Measurements from ENCODE around the gene NCOA7. TPM values are rescaled to one million over a fixed set of nuclear protein-coding genes. Genes with fewer than 3 reads are reported as not detected.
A peak's percentile ranks its signal among the peaks of the same experiment; 100 is the strongest.

NCOA7 gene
- total RNA-seq, 2 donors from 2014 or later = 26.5 to 30.0 TPM

DNA sequence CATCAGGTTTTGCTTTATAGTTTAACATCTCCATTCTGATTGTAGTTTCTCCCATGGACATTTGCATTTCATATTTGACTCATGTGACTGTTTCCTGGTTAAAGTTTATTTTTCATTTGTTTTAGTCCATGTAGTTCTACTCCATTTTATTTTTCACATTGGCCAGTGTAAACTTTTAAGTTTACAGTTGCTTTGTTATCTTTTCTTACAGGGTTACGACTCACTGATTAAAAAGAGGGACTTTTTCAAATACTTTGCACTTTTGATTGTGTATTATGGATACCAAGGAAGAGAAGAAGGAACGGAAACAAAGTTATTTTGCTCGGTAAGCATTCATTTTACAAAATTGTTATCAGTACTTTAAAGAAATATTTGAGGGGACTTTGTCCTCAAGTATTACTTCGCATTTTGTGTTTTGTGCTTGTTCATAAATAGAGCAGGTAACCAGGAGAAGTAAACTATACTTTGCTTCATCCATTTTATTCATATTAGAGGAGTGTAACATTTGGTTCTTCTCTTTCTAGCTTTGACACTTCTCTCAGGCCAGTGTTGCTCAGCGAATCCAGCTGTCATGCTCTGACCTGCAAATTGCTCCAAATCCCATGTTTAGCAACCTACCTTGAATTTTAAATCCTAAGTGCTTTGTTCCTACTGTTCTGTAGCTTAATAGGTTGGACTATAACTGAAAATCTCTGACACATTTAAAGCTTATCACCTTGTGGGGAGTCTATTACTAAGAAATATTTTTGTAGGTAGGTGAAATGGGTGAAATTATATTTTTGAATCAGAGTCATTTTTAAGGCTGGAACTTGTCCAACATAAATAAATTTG, 24.5 kb downstream of the NCOA7 start:
- H3K27ac ChIP-seq = peak overlapping the region; percentile 2 to 70 (median 64)
- H3K9me3 ChIP-seq = no peaks in the 10 kb centered on the region
- DNase-seq (no peak), ATAC-seq (peak; percentile 41)
- WGBS, 2 donors = 14 to 17% methylated on average over 5 of the region's 5 CpGs
- intact Hi-C loops (cut with DNase I) = no loop called here
- no peaks in the 10 kb centered on the region for H3K36me3 ChIP-seq (replicated peaks in 1 of 2; ENCODE audit: insufficient read depth in 1 of 2, low read depth in 2 of 2)
- TF ChIP-seq, protein P1, sequence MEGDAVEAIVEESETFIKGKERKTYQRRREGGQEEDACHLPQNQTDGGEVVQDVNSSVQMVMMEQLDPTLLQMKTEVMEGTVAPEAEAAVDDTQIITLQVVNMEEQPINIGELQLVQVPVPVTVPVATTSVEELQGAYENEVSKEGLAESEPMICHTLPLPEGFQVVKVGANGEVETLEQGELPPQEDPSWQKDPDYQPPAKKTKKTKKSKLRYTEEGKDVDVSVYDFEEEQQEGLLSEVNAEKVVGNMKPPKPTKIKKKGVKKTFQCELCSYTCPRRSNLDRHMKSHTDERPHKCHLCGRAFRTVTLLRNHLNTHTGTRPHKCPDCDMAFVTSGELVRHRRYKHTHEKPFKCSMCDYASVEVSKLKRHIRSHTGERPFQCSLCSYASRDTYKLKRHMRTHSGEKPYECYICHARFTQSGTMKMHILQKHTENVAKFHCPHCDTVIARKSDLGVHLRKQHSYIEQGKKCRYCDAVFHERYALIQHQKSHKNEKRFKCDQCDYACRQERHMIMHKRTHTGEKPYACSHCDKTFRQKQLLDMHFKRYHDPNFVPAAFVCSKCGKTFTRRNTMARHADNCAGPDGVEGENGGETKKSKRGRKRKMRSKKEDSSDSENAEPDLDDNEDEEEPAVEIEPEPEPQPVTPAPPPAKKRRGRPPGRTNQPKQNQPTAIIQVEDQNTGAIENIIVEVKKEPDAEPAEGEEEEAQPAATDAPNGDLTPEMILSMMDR (IDR thresholded peaks at IDR 0.05) = no peak
- TF ChIP-seq POLR2A (IDR thresholded peaks at IDR 0.05) = no peak
- no peaks in the 10 kb centered on the region for H3K27me3 ChIP-seq
- peaks cover 75% of the 10 kb centered on the region for H3K4me1 ChIP-seq
- H3K4me3 ChIP-seq = no peak overlapping the region

DNA sequence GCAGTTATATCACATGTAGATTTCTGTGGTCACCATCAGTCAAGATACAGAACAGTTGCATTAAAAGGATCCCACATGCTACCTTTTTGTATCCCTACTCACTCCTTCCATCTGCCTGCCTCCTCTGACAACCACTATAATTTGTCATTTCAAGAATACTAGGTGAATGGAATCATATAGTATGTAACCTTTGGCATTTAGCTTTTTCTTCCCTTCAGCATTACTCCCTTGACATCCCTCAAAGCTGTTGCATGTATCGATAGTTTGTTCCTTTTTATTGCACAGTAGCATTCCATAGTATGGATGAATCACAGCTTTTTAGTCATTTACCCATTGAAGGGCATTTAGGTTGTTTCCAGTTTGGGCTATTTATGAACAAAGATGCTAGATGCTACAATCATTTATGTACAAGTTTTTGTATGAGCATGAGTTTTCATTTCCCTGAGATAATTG, 26.1 kb downstream of the NCOA7 start:
- Histone ChIP-seq H3K36me3 (replicated peaks in 1 of 2; ENCODE audit: insufficient read depth in 1 of 2, low read depth in 2 of 2) (no peaks in the 10 kb centered on the region), H3K4me1 (peaks cover 84% of the 10 kb centered on the region), H3K9me3 (no peaks in the 10 kb centered on the region), H3K27ac (no peak overlapping the region), H3K27me3 (no peaks in the 10 kb centered on the region), H3K4me3 (no peak overlapping the region)
- WGBS, 2 donors = 83 to 97% methylated on average over 1 of the region's 1 CpG
- DNase-seq (no peak), ATAC-seq (no peak)
- no peak for TF ChIP-seq POLR2A (IDR thresholded peaks at IDR 0.05)
- TF ChIP-seq, protein P1 (IDR thresholded peaks at IDR 0.05) = no peak
- intact Hi-C loops (cut with DNase I) = no loop called here

DNA sequence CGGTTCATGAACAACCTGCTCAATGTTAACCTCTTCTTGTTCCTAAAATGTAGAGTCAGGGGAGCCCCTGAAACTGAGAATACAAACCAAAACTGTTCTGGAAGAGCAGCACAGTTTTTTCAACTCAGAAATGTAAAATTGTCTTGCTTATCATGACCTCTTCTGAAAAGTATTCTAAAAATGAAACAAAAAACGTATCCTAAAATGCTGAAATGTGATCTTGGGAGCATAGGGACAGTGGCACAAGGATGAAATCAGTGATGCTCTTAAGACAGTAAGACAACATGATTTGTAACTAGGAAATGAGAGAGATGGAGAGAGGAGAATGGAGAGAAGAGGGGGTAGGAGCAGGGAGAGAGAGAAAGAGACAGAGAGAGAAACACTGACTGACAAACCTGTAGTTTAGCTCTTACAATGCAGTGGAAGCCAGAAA, 27.5 kb downstream of the NCOA7 start:
- H3K27me3 ChIP-seq = no peaks in the 10 kb centered on the region
- DNase-seq (no peak), ATAC-seq (no peak)
- TF ChIP-seq POLR2A (IDR thresholded peaks at IDR 0.05) = no peak
- TF ChIP-seq, protein P1 (IDR thresholded peaks at IDR 0.05) = no peak
- 17 to 28% methylated on average over 2 of the region's 2 CpGs for WGBS, 2 donors
- H3K4me3 ChIP-seq = no peak overlapping the region
- H3K9me3 ChIP-seq = no peaks in the 10 kb centered on the region
- no peaks in the 10 kb centered on the region for H3K36me3 ChIP-seq (replicated peaks in 1 of 2; ENCODE audit: insufficient read depth in 1 of 2, low read depth in 2 of 2)
- H3K4me1 ChIP-seq = peaks cover 85% of the 10 kb centered on the region
- intact Hi-C loops (cut with DNase I) = no loop called here
- peak overlapping the region in 3 of 4 donors; percentile 54 to 68 (median 60) for H3K27ac ChIP-seq

DNA sequence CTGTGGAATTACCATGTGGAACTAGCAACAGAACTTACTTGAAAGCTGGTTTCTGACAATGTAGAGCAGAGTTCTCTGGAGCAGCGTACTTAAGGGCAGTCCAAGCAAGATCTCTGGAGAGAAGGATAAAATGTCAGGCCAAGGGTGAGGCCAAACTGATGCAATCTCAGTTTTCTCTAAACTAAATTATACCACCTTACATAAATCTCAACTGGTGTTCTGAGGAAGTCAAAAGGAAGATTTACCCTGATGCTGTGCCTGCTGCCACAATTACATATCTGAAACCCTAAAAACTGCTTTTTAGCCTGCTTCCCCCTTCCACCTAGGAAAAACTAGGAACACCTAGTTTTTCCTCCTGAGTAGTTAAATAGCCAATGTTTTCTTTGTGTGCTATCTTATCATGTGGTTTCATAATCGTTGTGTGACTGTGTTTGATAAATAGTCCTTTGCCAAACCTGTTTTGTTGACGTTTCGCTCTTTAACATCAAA, 28.1 kb downstream of the NCOA7 start:
- peak; percentile 58 for ATAC-seq
- Histone ChIP-seq H3K27ac (peak overlapping the region; percentile 5 to 68 (median 57)), H3K36me3 (replicated peaks in 1 of 2; ENCODE audit: insufficient read depth in 1 of 2, low read depth in 2 of 2) (no peaks in the 10 kb centered on the region), H3K9me3 (no peaks in the 10 kb centered on the region), H3K4me1 (peaks cover 91% of the 10 kb centered on the region), H3K4me3 (no peak overlapping the region), H3K27me3 (no peaks in the 10 kb centered on the region)
- intact Hi-C loops (cut with DNase I) = no loop called here
- WGBS, 2 donors = 11 to 16% methylated on average over 4 of the region's 4 CpGs
- DNase-seq = no peak
- no peak for TF ChIP-seq POLR2A (IDR thresholded peaks at IDR 0.05)
- TF ChIP-seq, protein P1 (IDR thresholded peaks at IDR 0.05) = no peak
